Fibroblast of lung (primary cell): ENCODE data around the gene RASSF8.

Source experiments
- EZH2 ChIP-seq: IDR thresholded peaks from 2 replicates; pipeline ENCODE4 v1.5.1; 2012; ENCODE audit warnings: low read length, control low read depth, mild to moderate bottlenecking; ENCODE audit errors: missing control alignments
- TF ChIP-seq, protein P1 (sequence below), 2 donors: IDR thresholded peaks in 1 of 2; conservative IDR thresholded peaks in 1 of 2; 1 replicate in 1 of 2; 2 replicates in 1 of 2; pipeline ENCODE4 v1.5.1; 2011 to 2012; ENCODE audit warnings: low read length in 2 of 2, control low read depth in 1 of 2, inconsistent platforms in 1 of 2, low read depth in 1 of 2, mild to moderate bottlenecking in 1 of 2

DNA sequence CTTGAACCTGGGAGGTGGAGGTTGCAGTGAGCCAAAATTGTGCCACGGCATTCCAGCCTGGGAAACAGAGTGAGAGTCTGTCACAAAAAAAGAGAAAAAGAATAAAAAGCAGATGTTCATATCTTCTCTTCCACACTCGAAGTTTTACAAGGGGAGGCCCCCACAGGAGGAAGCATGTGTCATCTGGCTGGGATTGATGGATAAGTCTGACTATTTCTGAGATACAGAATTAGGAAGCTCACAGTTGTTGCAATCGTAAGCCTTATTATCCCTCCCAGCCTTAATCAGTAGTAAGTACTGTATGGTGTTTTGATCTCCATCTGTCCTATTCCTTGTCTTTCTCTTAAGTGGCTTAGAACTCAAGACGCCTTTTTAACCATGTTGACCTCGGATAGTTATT, 31.9 kb upstream of the RASSF8 start:
- no peak for TF ChIP-seq EZH2
- TF ChIP-seq, protein P1, sequence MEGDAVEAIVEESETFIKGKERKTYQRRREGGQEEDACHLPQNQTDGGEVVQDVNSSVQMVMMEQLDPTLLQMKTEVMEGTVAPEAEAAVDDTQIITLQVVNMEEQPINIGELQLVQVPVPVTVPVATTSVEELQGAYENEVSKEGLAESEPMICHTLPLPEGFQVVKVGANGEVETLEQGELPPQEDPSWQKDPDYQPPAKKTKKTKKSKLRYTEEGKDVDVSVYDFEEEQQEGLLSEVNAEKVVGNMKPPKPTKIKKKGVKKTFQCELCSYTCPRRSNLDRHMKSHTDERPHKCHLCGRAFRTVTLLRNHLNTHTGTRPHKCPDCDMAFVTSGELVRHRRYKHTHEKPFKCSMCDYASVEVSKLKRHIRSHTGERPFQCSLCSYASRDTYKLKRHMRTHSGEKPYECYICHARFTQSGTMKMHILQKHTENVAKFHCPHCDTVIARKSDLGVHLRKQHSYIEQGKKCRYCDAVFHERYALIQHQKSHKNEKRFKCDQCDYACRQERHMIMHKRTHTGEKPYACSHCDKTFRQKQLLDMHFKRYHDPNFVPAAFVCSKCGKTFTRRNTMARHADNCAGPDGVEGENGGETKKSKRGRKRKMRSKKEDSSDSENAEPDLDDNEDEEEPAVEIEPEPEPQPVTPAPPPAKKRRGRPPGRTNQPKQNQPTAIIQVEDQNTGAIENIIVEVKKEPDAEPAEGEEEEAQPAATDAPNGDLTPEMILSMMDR (conservative IDR thresholded peaks at IDR 0.05 in 1 of 2, IDR thresholded peaks at IDR 0.05 in 1 of 2; ENCODE audit: low read depth in 1 of 2, low read length in 2 of 2): no peak
